Measurements from ENCODE around the gene NTM. TPM values are rescaled to one million over a fixed set of nuclear protein-coding genes. Genes with fewer than 3 reads are reported as not detected.

The NTM gene
- total RNA-seq, 2 donors from 2014 or later = not detected

- Histone ChIP-seq H3K36me3 (no peaks in the 10 kb centered on the region), H3K9me3 (no peaks in the 10 kb centered on the region), H3K4me1 (ENCODE audit: control insufficient read depth in 1 of 2, low read depth in 2 of 2) (no peaks in the 10 kb centered on the region), H3K4me3 (no peak overlapping the region), H3K27me3 (replicated peaks; ENCODE audit: insufficient read depth) (no peaks in the 10 kb centered on the region), H3K27ac (no peak overlapping the region)
- DNase-seq (ENCODE audit: low spot score) (no peak), ATAC-seq (ENCODE audit: insufficient number of reproducible peaks, low FRiP score, low read depth) (no peak)
- no peak for TF ChIP-seq CTCF (IDR thresholded peaks at IDR 0.05)
Measured at GRCh38 chr11:131925829-131926228, 555.4 kb downstream of the NTM start.

GRCh38 chr11:131928992-131929391, 558.6 kb downstream of the NTM start:
- DNase-seq (ENCODE audit: low spot score) = no peak
- no peak overlapping the region for H3K27ac ChIP-seq
- no peaks in the 10 kb centered on the region for H3K9me3 ChIP-seq
- ATAC-seq (ENCODE audit: insufficient number of reproducible peaks, low FRiP score, low read depth) = no peak
- H3K4me3 ChIP-seq = no peak overlapping the region
- H3K36me3 ChIP-seq = no peaks in the 10 kb centered on the region
- no peaks in the 10 kb centered on the region for H3K27me3 ChIP-seq (replicated peaks; ENCODE audit: insufficient read depth)
- no peak for TF ChIP-seq CTCF (IDR thresholded peaks at IDR 0.05)
- H3K4me1 ChIP-seq (ENCODE audit: control insufficient read depth in 1 of 2, low read depth in 2 of 2) = no peaks in the 10 kb centered on the region

GRCh38 chr11:131932584-131933325, 562.3 kb downstream of the NTM start:
- Histone ChIP-seq H3K9me3 (no peaks in the 10 kb centered on the region), H3K4me1 (ENCODE audit: control insufficient read depth in 1 of 2, low read depth in 2 of 2) (no peaks in the 10 kb centered on the region), H3K27ac (no peak overlapping the region), H3K27me3 (replicated peaks; ENCODE audit: insufficient read depth) (no peaks in the 10 kb centered on the region), H3K4me3 (no peak overlapping the region), H3K36me3 (no peaks in the 10 kb centered on the region)
- DNase-seq (ENCODE audit: low spot score) (no peak), ATAC-seq (ENCODE audit: insufficient number of reproducible peaks, low FRiP score, low read depth) (no peak)
- no peak for TF ChIP-seq CTCF (IDR thresholded peaks at IDR 0.05)

GRCh38 chr11:131934006-131934405, 563.6 kb downstream of the NTM start:
- Histone ChIP-seq H3K27me3 (replicated peaks; ENCODE audit: insufficient read depth) (no peaks in the 10 kb centered on the region), H3K4me1 (ENCODE audit: control insufficient read depth in 1 of 2, low read depth in 2 of 2) (no peaks in the 10 kb centered on the region), H3K27ac (no peak overlapping the region), H3K36me3 (no peaks in the 10 kb centered on the region), H3K9me3 (no peaks in the 10 kb centered on the region), H3K4me3 (no peak overlapping the region)
- no peak for ATAC-seq (ENCODE audit: insufficient number of reproducible peaks, low FRiP score, low read depth)
- no peak for TF ChIP-seq CTCF (IDR thresholded peaks at IDR 0.05)
- no peak for DNase-seq (ENCODE audit: low spot score)

- no peaks in the 10 kb centered on the region for H3K27me3 ChIP-seq (replicated peaks; ENCODE audit: insufficient read depth)
- H3K36me3 ChIP-seq = no peaks in the 10 kb centered on the region
- no peak overlapping the region for H3K27ac ChIP-seq
- ATAC-seq (ENCODE audit: insufficient number of reproducible peaks, low FRiP score, low read depth) (no peak), DNase-seq (ENCODE audit: low spot score) (no peak)
- no peak for TF ChIP-seq CTCF (IDR thresholded peaks at IDR 0.05)
- H3K4me3 ChIP-seq = no peak overlapping the region
- no peaks in the 10 kb centered on the region for H3K4me1 ChIP-seq (ENCODE audit: control insufficient read depth in 1 of 2, low read depth in 2 of 2)
- no peaks in the 10 kb centered on the region for H3K9me3 ChIP-seq
Measured at GRCh38 chr11:131938351-131938751, 567.9 kb downstream of the NTM start.
